Activated CD4-positive, alpha-beta T cell treated with anti-CD3 and anti-CD28 coated beads, Interleukin-10, Interleukin-2, amounts not matched to agents 100 ng/mL and 50 ng/mL, durations not matched to agents 16 hours and 8 hours (primary cell): ENCODE data around the gene DBNDD1.
A peak's percentile ranks its signal among the peaks of the same experiment; 100 is the strongest.

Experiments
- DNase-seq: peaks from one replicate; pipeline ENCODE4 v3.0.0-alpha.2; 2020

DBNDD1 gene

GRCh38 chr16:90034504-90034903 lies 15.2 kb upstream of the DBNDD1 start:
- no peak for DNase-seq

DNA sequence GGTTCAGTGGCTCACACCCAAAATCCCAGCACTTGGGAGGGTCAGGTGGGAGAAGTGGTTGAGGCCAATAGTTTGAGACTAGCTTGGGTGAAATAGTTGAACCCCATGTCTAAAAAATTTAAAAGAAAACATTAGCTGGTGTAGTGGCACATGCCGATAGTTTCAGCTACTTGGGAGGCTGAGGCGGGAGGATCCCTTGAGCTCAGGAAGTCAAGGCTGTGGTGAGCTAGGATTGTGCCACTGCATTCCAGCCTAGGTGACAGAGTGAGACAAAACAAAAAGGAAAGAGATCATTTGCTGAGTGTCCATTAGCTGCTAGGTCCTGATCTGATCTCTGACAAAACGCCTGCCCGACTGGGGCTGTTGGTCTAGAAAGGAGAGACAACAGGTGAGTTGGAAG lies 14.1 kb upstream of the DBNDD1 start:
- DNase-seq = no peak

DNA sequence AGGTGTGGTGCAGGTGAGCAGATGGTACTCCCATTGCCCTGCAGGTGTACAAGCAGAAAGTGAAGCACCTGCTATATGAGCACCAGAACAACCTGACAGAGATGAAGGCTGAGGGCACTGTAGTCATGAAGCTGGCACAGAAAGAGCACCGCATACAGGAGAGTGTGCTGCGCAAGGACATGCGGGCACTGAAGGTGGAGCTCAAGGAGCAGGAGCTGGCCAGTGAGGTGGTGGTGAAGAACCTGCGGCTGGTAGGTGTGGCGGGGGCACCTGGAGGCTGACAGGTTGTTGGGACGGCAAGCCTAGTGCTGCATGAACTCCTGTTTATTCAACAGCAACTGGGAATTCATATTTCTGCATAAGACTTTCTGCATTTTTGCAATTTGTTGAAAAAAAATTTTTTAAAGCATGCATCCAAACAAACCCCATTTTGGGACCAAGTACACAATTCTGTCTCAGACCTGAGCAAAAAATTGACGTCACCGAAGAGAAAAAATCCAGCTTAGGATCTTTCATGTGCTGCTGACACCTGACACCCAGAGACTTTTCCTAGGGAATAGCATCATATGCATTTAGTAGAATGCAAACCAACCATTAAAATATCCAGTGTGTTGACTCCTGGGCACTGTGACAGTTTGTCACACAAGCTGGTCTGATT lies 13.5 kb upstream of the DBNDD1 start:
- DNase-seq = no peak

- no peak for DNase-seq
Measured at GRCh38 chr16:90031931-90032673, 12.8 kb upstream of the DBNDD1 start.

- DNase-seq = no peak
Measured at GRCh38 chr16:90031186-90031930, 12.1 kb upstream of the DBNDD1 start.

GRCh38 chr16:90028985-90029384 lies 9.7 kb upstream of the DBNDD1 start:
- no peak for DNase-seq

- no peak for DNase-seq
Measured at GRCh38 chr16:90027611-90028010, 8.4 kb upstream of the DBNDD1 start.

DNA sequence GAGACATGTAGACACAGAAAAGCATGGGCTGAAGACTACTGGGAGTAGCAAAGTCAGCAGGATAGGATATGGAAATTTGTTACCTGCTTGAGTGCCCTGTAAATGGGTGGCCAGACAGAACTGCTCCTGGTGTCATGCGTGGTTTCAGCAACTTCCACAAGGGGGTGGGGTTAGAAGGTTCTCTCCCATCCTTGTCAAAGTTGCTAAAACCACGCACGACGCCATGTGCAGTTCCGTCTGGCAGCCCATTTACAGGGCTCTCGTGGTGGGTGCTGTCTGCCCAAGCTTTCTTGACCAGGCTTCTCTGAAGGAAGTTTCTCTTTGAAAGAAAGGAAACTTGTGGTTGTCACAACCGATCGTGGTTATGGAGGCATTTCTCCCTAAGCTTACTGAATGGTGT lies 6.9 kb upstream of the DBNDD1 start:
- DNase-seq = peak; percentile 25

GRCh38 chr16:90023078-90023447 lies 3.8 kb upstream of the DBNDD1 start:
- DNase-seq = no peak

- peak; percentile 92 for DNase-seq
Measured at GRCh38 chr16:90022209-90023077, 3.2 kb upstream of the DBNDD1 start.

GRCh38 chr16:90020838-90021382 lies 1.7 kb upstream of the DBNDD1 start:
- DNase-seq = no peak

DNA sequence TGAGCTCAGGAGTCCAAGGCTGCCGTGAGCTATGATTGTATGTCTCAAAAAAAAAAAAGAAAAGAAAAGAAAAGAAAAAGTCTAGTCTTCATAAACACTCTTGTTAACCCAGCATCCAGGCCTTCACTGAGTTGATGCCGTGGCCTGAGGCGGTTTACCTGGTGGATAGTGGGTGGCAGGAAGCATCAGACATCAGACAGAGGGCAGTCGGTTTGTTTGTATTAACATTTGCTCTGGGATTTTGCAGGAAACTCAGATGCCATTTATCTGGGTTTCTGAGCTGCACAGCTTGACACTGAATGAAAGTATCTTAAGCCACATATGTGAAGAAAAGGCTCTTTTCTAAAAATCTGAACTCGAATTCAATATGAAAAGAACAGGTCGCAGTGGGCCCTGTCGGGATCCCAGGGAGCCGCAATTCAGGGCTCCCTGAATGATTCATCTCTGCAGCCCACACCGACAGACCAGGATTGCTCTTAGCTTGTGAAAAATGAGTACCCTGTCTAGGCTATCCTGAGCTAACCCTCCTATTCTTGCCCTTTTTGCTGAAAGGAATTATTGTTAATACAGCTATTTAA lies 1.1 kb upstream of the DBNDD1 start:
- DNase-seq = no peak

- DNase-seq = peak; percentile 38
Measured at GRCh38 chr16:90019543-90020259, 445 bp upstream of the DBNDD1 start.

DNA sequence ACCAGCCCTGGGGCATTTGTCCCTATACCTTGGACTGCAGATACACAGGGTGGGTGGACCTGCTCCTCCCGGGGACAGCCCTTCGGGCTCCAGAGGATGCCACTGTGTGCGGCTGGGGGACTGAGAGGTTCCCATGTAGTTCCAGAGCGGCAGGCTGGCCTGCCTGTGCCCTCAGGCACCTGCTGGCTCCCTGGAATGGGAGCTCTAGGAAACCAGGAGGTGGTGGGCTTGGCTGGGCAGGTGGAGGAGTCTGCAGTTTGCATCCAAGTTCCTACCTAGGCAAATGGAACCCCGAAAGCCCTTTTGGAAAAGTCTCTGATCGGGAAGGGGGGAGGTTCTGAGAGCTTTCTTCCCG lies 982 bp downstream of the DBNDD1 start:
- DNase-seq = no peak

GRCh38 chr16:90016339-90016950 lies 2.8 kb downstream of the DBNDD1 start:
- no peak for DNase-seq

- DNase-seq = no peak
Measured at GRCh38 chr16:90015586-90016338, 3.5 kb downstream of the DBNDD1 start.

DNA sequence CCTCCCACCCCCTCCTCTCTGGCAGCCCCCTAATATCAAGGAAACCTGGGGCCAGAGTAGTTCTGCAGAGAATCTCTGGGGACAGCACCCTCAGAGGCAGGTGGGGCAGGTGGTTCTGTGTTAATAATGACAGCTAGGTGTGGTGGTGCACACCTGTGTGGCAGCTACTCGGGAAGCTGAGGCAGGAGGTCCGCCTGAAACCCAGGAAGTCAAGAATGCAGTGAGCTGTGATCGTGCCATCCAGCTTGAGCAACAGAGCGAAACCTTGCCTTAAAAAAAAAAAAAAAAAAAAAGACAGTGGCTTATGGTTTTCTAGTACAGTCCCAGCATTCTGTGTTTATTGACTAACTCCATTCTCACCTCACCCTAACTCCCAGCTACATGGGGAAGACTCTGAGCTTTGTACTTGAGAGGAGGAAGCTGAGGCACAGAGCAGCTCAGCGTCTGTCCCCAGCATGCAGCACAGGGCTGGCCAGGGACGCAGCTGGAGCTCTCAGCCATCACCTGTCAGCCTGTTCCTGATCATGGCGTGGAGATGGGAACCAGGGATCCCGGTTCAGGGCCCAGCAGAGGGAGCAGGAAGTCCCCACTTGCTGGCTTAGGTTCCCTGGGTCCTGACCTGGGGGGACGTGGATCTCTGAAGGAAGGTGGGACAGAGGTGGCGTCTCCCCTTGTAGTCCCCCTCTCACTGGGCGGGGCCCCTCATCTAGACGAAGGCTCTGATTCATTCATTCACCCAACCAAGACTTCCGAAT lies 6.1 kb downstream of the DBNDD1 start:
- DNase-seq = no peak

DNA sequence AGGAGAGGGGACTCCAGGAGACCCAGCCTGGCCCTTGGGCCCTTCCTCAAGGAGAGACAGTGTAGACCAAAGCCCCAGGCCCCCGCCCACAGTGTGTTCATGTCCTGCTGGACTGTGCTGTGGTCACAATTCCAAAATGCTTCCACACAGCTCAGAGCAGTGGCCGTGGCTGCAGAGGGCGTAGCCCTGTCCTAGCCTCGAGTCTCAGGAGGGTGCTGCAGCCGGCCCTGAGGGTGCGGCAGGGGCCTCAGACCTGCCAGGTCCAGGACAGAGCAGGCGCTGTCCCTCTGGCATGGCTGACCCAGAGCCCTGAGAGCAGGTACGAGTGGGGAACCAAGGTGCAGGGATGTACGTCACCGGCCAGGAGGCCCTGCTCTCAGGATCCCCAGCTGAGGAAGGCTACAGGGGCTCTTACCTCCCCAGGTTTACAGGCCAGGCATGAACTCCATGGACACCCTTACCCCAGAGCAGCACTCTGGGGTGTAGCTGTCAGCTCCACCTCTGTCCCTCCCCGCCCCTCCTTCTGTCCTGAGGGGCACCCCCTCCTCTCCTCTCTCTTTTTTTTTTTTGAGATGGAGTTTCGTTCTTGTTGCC lies 7.3 kb downstream of the DBNDD1 start:
- no peak for DNase-seq

GRCh38 chr16:90011508-90011819 lies 7.8 kb downstream of the DBNDD1 start:
- no peak for DNase-seq
